HepG2 (cell line): ENCODE results near the gene HLCS. TPM values are rescaled to one million over a fixed set of nuclear protein-coding genes. Genes with fewer than 3 reads are reported as not detected.
A peak's percentile ranks its signal among the peaks of the same experiment; 100 is the strongest.

Experiments
- AGO2 ChIP-seq: fragments of 200-400 bp; formaldehyde crosslinking; optimal IDR thresholded peaks from 2 replicates; pipeline ENCODE3; 2017; ENCODE audit warnings: mild to moderate bottlenecking, low read depth, low read length, moderate library complexity
- ARNT2 ChIP-seq: sonication (generic); formaldehyde crosslinking; IDR thresholded peaks from 2 replicates; pipeline ENCODE4 v1.8.0; 2022; ENCODE audit warnings: mild to moderate bottlenecking, low read depth, missing genetic modification reagents, moderate library complexity
- BCL6 ChIP-seq: IDR thresholded peaks from 2 replicates; pipeline ENCODE4 v1.6.1; 2016; ENCODE audit warnings: missing genetic modification reagents, missing compliant biosample characterization
- FOXA1 ChIP-seq, 2 experiments: fragments of 450-650 bp in 1 of 2; sonication (generic) in 1 of 2; formaldehyde crosslinking in 1 of 2; IDR thresholded peaks; 2 replicates each; pipeline versions ENCODE4 v1.4.0 to v1.6.1; 2016 to 2020; ENCODE audit warnings: missing genetic modification reagents in 1 of 2
- GTF3A ChIP-seq: sonication (generic); formaldehyde crosslinking; conservative IDR thresholded peaks from 2 replicates; pipeline ENCODE4 v1.4.0; 2020; ENCODE audit warnings: mild to moderate bottlenecking, missing genetic modification reagents
- MXD4 ChIP-seq: IDR thresholded peaks from 2 replicates; pipeline ENCODE4 v1.6.1; 2016; ENCODE audit warnings: mild to moderate bottlenecking, missing biosample characterization, missing genetic modification reagents
- PHB2 ChIP-seq: fragments of 450-650 bp; IDR thresholded peaks from 2 replicates; pipeline ENCODE4 v1.6.1; 2018; ENCODE audit not compliant: partially characterized antibody
- POLR2AphosphoS2 ChIP-seq: IDR thresholded peaks from 2 replicates; pipeline ENCODE4 v1.6.1; 2011; ENCODE audit warnings: low read depth, low read length, improper control_type of control experiment
- RAD51 ChIP-seq: fragments of 450-650 bp; IDR thresholded peaks from 2 replicates; pipeline ENCODE4 v1.6.1; 2016; ENCODE audit warnings: borderline replicate concordance
- XRCC5 ChIP-seq: fragments of 200-400 bp; formaldehyde crosslinking; optimal IDR thresholded peaks from 2 replicates; pipeline ENCODE3; 2017; ENCODE audit warnings: mild to moderate bottlenecking, low read length
- ZBTB38 ChIP-seq: sonication (generic); formaldehyde crosslinking; IDR thresholded peaks from 2 replicates; pipeline ENCODE4 v1.5.1; 2020; ENCODE audit warnings: mild to moderate bottlenecking, missing genetic modification reagents
- ZNF335 ChIP-seq: sonication (generic); formaldehyde crosslinking; IDR thresholded peaks from 2 replicates; pipeline ENCODE4 v1.4.0; 2020; ENCODE audit warnings: missing genetic modification reagents
- ZNF557 ChIP-seq: sonication (generic); formaldehyde crosslinking; IDR thresholded peaks from 2 replicates; pipeline ENCODE4 v1.4.0; 2020; ENCODE audit warnings: missing genetic modification reagents
- ZNF589 ChIP-seq: sonication (generic); formaldehyde crosslinking; conservative IDR thresholded peaks from 2 replicates; pipeline ENCODE4 v1.8.0; 2022; ENCODE audit warnings: mild to moderate bottlenecking, moderate library complexity, missing genetic modification reagents
- ZNF782 ChIP-seq: sonication (generic); formaldehyde crosslinking; IDR thresholded peaks from 2 replicates; pipeline ENCODE4 v1.4.0; 2020; ENCODE audit warnings: missing genetic modification reagents, mild to moderate bottlenecking, borderline replicate concordance
- polyA plus RNA-seq, 8 experiments: library from polyadenylated mRNA; depleted of rRNA in 3 of 8; stranded (reverse) in 7 of 8; unstranded in 1 of 8; fragments of >200 nt; fragmentation: Illumina TruSeq in 4 of 8; extraction: Trizol in 4 of 8; gene quantifications; 2 replicates each; pipeline versions ENCODE4 v1.2.1 to v1.2.3, GENCODE V29; 2011 to 2016; ENCODE audit warnings: low read depth in 4 of 8, missing spikeins in 1 of 8, mixed read lengths in 1 of 8; ENCODE audit not compliant: insufficient read depth in 1 of 8
- total RNA-seq, 5 experiments: library from RNA; depleted of rRNA; stranded (reverse); fragments of >200 nt; fragmentation: Illumina TruSeq; extraction: Trizol; gene quantifications; 2 replicates each; pipeline ENCODE4 v1.2.3, GENCODE V29; 2016; ENCODE audit warnings: low read depth in 1 of 5
- TF ChIP-seq, protein P1 (sequence below), 2 experiments: sonication (generic) in 1 of 2; formaldehyde crosslinking in 1 of 2; IDR thresholded peaks; 2 replicates each; pipeline versions ENCODE4 v1.5.1 to v1.6.1; 2011 to 2020; ENCODE audit warnings: borderline replicate concordance in 1 of 2, low read depth in 1 of 2, low read length in 1 of 2, mild to moderate bottlenecking in 1 of 2, missing genetic modification reagents in 1 of 2, moderate library complexity in 1 of 2
- TF ChIP-seq, protein P2 (sequence below): sonication (generic); formaldehyde crosslinking; IDR thresholded peaks from 2 replicates; pipeline ENCODE4 v1.4.0; 2020; ENCODE audit warnings: missing genetic modification reagents
- TF ChIP-seq, protein P3 (sequence below): sonication (generic); formaldehyde crosslinking; IDR thresholded peaks from 2 replicates; pipeline ENCODE4 v1.4.0; 2020; ENCODE audit warnings: mild to moderate bottlenecking, missing genetic modification reagents
- TF ChIP-seq, protein P4 (sequence below): sonication (generic); formaldehyde crosslinking; IDR thresholded peaks from 2 replicates; pipeline ENCODE4 v1.5.1; 2020; ENCODE audit warnings: missing genetic modification reagents, mild to moderate bottlenecking, borderline replicate concordance
- TF ChIP-seq, protein P5 (sequence below): sonication (generic); formaldehyde crosslinking; IDR thresholded peaks from 2 replicates; pipeline ENCODE4 v1.5.0; 2020; ENCODE audit warnings: missing genetic modification reagents

The HLCS gene
- total and polyA plus RNA-seq, 2 of the 13 experiments (the other 11 are each of a cell fraction or from before 2014, with no cell fraction given), result 7.9 to 12.3 TPM

DNA sequence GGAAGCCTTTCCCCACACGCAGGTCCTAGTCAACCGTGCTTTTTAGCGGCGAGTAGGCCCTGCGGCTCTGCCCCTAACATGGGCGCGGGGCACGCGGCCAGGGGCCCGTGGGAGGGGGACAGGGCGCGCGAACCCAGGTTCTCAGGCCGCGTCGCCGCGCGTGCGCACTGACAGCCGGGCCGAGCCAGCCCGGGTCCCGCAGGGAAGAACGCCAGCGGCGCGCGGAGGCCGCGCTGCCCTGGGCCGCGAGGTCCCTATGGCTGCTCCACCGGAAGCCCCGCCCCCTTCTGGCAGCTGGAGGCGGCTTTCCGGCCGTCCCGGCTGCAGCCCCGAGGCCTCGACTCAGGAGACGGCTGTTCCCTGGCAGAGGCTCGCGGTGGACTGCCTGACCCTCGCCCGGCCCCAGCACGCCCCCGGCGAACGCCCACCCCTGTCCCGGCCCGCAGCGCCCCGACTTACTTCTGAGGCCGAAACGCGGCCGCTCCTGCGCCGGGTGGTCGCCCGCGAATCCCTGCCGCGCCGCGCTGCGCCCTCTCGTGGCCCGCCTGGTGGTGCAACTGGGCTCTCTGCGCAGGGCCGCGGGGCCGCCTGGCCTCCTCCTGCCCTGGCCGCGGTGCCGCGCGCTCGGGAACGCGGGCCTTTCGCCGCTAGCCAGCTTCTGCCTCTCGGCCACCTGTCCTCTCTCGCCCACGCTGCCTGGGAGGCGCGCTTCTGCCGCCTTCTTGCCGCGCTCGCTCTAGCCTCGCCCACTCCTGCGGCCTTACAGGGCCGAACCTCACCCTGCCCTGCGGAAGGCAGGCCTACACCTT, 23.4 kb upstream of the HLCS start (continued):
- TF ChIP-seq, protein P1, sequence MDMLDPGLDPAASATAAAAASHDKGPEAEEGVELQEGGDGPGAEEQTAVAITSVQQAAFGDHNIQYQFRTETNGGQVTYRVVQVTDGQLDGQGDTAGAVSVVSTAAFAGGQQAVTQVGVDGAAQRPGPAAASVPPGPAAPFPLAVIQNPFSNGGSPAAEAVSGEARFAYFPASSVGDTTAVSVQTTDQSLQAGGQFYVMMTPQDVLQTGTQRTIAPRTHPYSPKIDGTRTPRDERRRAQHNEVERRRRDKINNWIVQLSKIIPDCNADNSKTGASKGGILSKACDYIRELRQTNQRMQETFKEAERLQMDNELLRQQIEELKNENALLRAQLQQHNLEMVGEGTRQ (IDR thresholded peaks at IDR 0.05; ENCODE audit: low read depth, low read length), result no peak
- TF ChIP-seq, protein P1 (CRISPR knock-in tag; IDR thresholded peaks at IDR 0.05; ENCODE audit: borderline replicate concordance), result no peak
- peak; percentile 92 for TF ChIP-seq XRCC5
- 0 out of 2 replicates have a peak, but pooled peaks have one; percentile 12 for TF ChIP-seq ZNF557 (CRISPR knock-in tag)
- TF ChIP-seq PHB2, result no peak
- no peak for TF ChIP-seq BCL6 (CRISPR knock-in tag)
- TF ChIP-seq, protein P2, sequence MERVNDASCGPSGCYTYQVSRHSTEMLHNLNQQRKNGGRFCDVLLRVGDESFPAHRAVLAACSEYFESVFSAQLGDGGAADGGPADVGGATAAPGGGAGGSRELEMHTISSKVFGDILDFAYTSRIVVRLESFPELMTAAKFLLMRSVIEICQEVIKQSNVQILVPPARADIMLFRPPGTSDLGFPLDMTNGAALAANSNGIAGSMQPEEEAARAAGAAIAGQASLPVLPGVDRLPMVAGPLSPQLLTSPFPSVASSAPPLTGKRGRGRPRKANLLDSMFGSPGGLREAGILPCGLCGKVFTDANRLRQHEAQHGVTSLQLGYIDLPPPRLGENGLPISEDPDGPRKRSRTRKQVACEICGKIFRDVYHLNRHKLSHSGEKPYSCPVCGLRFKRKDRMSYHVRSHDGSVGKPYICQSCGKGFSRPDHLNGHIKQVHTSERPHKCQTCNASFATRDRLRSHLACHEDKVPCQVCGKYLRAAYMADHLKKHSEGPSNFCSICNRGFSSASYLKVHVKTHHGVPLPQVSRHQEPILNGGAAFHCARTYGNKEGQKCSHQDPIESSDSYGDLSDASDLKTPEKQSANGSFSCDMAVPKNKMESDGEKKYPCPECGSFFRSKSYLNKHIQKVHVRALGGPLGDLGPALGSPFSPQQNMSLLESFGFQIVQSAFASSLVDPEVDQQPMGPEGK (CRISPR knock-in tag), result peak; percentile 27
- TF ChIP-seq, protein P3, sequence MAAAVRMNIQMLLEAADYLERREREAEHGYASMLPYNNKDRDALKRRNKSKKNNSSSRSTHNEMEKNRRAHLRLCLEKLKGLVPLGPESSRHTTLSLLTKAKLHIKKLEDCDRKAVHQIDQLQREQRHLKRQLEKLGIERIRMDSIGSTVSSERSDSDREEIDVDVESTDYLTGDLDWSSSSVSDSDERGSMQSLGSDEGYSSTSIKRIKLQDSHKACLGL (CRISPR knock-in tag), result peak; percentile 63
- peak; percentile 85 for TF ChIP-seq ARNT2
- no peak for TF ChIP-seq ZNF335
- TF ChIP-seq AGO2, result peak; percentile 73
- TF ChIP-seq ZNF782 (CRISPR knock-in tag), result peak; percentile 12; the same call in 1 of the 2 replicates
- TF ChIP-seq RAD51, result no peak
- peak; percentile 72 for TF ChIP-seq MXD4
- TF ChIP-seq, protein P4, sequence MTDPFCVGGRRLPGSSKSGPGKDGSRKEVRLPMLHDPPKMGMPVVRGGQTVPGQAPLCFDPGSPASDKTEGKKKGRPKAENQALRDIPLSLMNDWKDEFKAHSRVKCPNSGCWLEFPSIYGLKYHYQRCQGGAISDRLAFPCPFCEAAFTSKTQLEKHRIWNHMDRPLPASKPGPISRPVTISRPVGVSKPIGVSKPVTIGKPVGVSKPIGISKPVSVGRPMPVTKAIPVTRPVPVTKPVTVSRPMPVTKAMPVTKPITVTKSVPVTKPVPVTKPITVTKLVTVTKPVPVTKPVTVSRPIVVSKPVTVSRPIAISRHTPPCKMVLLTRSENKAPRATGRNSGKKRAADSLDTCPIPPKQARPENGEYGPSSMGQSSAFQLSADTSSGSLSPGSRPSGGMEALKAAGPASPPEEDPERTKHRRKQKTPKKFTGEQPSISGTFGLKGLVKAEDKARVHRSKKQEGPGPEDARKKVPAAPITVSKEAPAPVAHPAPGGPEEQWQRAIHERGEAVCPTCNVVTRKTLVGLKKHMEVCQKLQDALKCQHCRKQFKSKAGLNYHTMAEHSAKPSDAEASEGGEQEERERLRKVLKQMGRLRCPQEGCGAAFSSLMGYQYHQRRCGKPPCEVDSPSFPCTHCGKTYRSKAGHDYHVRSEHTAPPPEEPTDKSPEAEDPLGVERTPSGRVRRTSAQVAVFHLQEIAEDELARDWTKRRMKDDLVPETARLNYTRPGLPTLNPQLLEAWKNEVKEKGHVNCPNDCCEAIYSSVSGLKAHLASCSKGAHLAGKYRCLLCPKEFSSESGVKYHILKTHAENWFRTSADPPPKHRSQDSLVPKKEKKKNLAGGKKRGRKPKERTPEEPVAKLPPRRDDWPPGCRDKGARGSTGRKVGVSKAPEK (CRISPR knock-in tag), result no peak
- no peak for TF ChIP-seq POLR2AphosphoS2
- peak; percentile 91 for TF ChIP-seq ZNF589 (CRISPR knock-in tag)
- TF ChIP-seq, protein P5, sequence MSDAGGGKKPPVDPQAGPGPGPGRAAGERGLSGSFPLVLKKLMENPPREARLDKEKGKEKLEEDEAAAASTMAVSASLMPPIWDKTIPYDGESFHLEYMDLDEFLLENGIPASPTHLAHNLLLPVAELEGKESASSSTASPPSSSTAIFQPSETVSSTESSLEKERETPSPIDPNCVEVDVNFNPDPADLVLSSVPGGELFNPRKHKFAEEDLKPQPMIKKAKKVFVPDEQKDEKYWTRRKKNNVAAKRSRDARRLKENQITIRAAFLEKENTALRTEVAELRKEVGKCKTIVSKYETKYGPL (CRISPR knock-in tag), result no peak
- peak; percentile 98 for TF ChIP-seq ZBTB38 (CRISPR knock-in tag)
- no peak for TF ChIP-seq FOXA1 (IDR thresholded peaks at IDR 0.05)
- peak; percentile 33 for TF ChIP-seq FOXA1 (CRISPR knock-in tag; IDR thresholded peaks at IDR 0.05)
- TF ChIP-seq GTF3A (CRISPR knock-in tag), result 0 out of 2 replicates have a peak, but pooled peaks have one; percentile 74
